Panc1 (cell line): ENCODE measurements around the gene TMEM240. TPM values are rescaled to one million over a fixed set of nuclear protein-coding genes. Genes with fewer than 3 reads are reported as not detected.

Source experiments
- ATAC-seq: fragments of 200-7000 bp; cut with Tn5 transposase; 2 replicates; pipeline ENCODE4 v1.9.1; 2020; ENCODE audit warnings: mild to moderate bottlenecking, moderate library complexity
- BruUV-seq: library from RNA; stranded (reverse); fragments of 400-500 nt; replicated peaks from 2 replicates; lab custom pipeline; 2021; lab: Mats Ljungman, UMichigan
- CTCF ChIA-PET: fragments of 300-600 bp; sonication (Branson Sonifier 250); formaldehyde crosslinking; loops from one replicate; lab custom pipeline; 2022; ENCODE audit warnings: antibody characterized with exemption; lab: Charles Lee
- POLR2A ChIA-PET: fragments of 300-600 bp; sonication (Branson Sonifier 250); formaldehyde crosslinking; loops from one replicate; lab custom pipeline; 2022; ENCODE audit warnings: antibody characterized with exemption; lab: Charles Lee
- DNase-seq: peaks from one replicate; pipeline ENCODE4 v3.0.0-alpha.2; 2010; ENCODE audit warnings: low read depth, low spot score
- H3K27ac ChIP-seq: 2 replicates; pipeline ENCODE4 v1.5.1; 2011; ENCODE audit warnings: mild to moderate bottlenecking, low read length, inconsistent platforms
- H3K27me3 ChIP-seq: fragments of 200-500 bp; sonication (Bioruptor generic); 2 replicates; pipeline ENCODE4 v1.6.0; 2014; ENCODE audit warnings: low read length, inconsistent platforms; ENCODE audit not compliant: control insufficient read depth, insufficient read depth
- H3K36me3 ChIP-seq: fragments of 200-500 bp; sonication (Bioruptor generic); 2 replicates; pipeline ENCODE4 v1.5.1; 2014; ENCODE audit warnings: inconsistent platforms, mild to moderate bottlenecking, low read length, moderate library complexity; ENCODE audit not compliant: control insufficient read depth, insufficient read depth
- H3K4me1 ChIP-seq: 2 replicates; pipeline ENCODE4 v1.5.1; 2011; ENCODE audit warnings: inconsistent platforms, mild to moderate bottlenecking, low read length, moderate library complexity; ENCODE audit not compliant: control insufficient read depth, insufficient read depth
- H3K4me3 ChIP-seq, 2 experiments: 2 replicates each; pipeline ENCODE4 v1.5.1; 2011 to 2012; ENCODE audit warnings: low read depth in 2 of 2, low read length in 2 of 2, mild to moderate bottlenecking in 2 of 2, inconsistent platforms in 1 of 2, moderate library complexity in 1 of 2
- H3K9me3 ChIP-seq: fragments of 200-500 bp; sonication (Bioruptor generic); 2 replicates; pipeline ENCODE4 v1.5.1; 2014; ENCODE audit warnings: low read depth, mild to moderate bottlenecking, inconsistent platforms, low read length, moderate library complexity; ENCODE audit not compliant: control insufficient read depth, insufficient read depth
- POLR2AphosphoS5 ChIP-seq: IDR thresholded peaks from 2 replicates; pipeline ENCODE4 v1.6.1; 2012; ENCODE audit warnings: mild to moderate bottlenecking, low read depth, low read length, moderate library complexity
- SIN3A ChIP-seq: IDR thresholded peaks from 2 replicates; pipeline ENCODE4 v1.6.1; 2012; ENCODE audit warnings: low read depth, mild to moderate bottlenecking, low read length, moderate library complexity, borderline replicate concordance; ENCODE audit not compliant: insufficient read depth
- TCF7L2 ChIP-seq: IDR thresholded peaks from 2 replicates; pipeline ENCODE4 v1.6.1; 2011; ENCODE audit warnings: mild to moderate bottlenecking, low read depth, low read length, inconsistent platforms
- in situ Hi-C: cut with HindIII; loops from 2 replicates; pipeline ENCODE4 v1.10.0; 2016; ENCODE audit warnings: low sequenced_read_pairs, low pct_unique_long_range_greater_than_20kb
- intact Hi-C: fragments of 100-400 bp; cut with micrococcal nuclease; formaldehyde crosslinking; loops from one replicate; pipeline ENCODE4 v1.10.0; 2022; ENCODE audit not compliant: unreplicated experiment
- total RNA-seq: library from RNA; stranded (reverse); gene quantifications from one replicate; pipeline ENCODE4 v1.2.1, GENCODE V29; 2021; ENCODE audit not compliant: unreplicated experiment
- TF ChIP-seq, protein P1 (sequence below), 2 experiments: IDR thresholded peaks; 2 replicates each; pipeline ENCODE4 v1.6.1; 2011 to 2012; ENCODE audit warnings: low read depth in 2 of 2, control low read depth in 1 of 2, low read length in 1 of 2, mild to moderate bottlenecking in 1 of 2, moderate library complexity in 1 of 2; ENCODE audit not compliant: insufficient read depth in 1 of 2
- TF ChIP-seq, protein P2 (sequence below): fragments of 450-650 bp; IDR thresholded peaks from 2 replicates; pipeline ENCODE4 v1.5.1; 2017; ENCODE audit warnings: mild to moderate bottlenecking

TMEM240 gene
- total RNA-seq, 1 experiment from 2014 or later: 4.1 TPM

DNA sequence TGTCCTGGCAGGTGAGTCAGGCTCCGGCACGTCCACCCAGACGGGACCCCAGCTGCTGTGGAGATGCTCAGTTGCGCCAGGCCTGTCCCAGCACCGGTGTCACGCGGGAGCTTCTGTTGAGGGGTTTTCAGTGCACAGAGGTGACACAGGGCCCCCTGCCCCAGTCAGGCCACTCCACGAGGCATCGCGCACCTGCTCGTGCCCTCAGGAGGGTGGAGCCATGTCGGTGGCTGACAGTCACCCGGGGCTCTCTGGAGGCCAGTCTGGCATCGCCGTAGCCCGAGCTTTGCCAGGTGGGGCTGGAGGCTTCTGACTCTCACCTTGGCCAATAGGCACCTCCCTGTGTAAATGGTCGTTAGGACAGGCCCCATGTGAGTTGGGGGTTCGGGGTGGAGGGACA, 11.1 kb downstream of the TMEM240 start:
- CTCF ChIA-PET: no interaction called here
- no peak for ATAC-seq
- Histone ChIP-seq H3K27ac (no peak overlapping the region), H3K36me3 (no peaks in the 10 kb centered on the region), H3K27me3 (no peaks in the 10 kb centered on the region), H3K9me3 (no peaks in the 10 kb centered on the region), H3K4me3 (no peak overlapping the region), H3K4me1 (no peaks in the 10 kb centered on the region; the same call in 1 of the 2 replicates)
- in situ Hi-C loops (no loop called here), intact Hi-C loops (no loop called here)
- DNase-seq: no peak
- POLR2A ChIA-PET: no interaction called here
- TF ChIP-seq TCF7L2: no peak
- no peak for TF ChIP-seq SIN3A
- TF ChIP-seq, protein P1, sequence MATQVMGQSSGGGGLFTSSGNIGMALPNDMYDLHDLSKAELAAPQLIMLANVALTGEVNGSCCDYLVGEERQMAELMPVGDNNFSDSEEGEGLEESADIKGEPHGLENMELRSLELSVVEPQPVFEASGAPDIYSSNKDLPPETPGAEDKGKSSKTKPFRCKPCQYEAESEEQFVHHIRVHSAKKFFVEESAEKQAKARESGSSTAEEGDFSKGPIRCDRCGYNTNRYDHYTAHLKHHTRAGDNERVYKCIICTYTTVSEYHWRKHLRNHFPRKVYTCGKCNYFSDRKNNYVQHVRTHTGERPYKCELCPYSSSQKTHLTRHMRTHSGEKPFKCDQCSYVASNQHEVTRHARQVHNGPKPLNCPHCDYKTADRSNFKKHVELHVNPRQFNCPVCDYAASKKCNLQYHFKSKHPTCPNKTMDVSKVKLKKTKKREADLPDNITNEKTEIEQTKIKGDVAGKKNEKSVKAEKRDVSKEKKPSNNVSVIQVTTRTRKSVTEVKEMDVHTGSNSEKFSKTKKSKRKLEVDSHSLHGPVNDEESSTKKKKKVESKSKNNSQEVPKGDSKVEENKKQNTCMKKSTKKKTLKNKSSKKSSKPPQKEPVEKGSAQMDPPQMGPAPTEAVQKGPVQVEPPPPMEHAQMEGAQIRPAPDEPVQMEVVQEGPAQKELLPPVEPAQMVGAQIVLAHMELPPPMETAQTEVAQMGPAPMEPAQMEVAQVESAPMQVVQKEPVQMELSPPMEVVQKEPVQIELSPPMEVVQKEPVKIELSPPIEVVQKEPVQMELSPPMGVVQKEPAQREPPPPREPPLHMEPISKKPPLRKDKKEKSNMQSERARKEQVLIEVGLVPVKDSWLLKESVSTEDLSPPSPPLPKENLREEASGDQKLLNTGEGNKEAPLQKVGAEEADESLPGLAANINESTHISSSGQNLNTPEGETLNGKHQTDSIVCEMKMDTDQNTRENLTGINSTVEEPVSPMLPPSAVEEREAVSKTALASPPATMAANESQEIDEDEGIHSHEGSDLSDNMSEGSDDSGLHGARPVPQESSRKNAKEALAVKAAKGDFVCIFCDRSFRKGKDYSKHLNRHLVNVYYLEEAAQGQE (IDR thresholded peaks at IDR 0.05; ENCODE audit: insufficient read depth in 1 of 2, low read depth in 2 of 2, low read length in 1 of 2): no peak
- TF ChIP-seq, protein P2, sequence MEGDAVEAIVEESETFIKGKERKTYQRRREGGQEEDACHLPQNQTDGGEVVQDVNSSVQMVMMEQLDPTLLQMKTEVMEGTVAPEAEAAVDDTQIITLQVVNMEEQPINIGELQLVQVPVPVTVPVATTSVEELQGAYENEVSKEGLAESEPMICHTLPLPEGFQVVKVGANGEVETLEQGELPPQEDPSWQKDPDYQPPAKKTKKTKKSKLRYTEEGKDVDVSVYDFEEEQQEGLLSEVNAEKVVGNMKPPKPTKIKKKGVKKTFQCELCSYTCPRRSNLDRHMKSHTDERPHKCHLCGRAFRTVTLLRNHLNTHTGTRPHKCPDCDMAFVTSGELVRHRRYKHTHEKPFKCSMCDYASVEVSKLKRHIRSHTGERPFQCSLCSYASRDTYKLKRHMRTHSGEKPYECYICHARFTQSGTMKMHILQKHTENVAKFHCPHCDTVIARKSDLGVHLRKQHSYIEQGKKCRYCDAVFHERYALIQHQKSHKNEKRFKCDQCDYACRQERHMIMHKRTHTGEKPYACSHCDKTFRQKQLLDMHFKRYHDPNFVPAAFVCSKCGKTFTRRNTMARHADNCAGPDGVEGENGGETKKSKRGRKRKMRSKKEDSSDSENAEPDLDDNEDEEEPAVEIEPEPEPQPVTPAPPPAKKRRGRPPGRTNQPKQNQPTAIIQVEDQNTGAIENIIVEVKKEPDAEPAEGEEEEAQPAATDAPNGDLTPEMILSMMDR: no peak
- no peak for TF ChIP-seq POLR2AphosphoS5
- BruUV-seq: no TSS peak

DNA sequence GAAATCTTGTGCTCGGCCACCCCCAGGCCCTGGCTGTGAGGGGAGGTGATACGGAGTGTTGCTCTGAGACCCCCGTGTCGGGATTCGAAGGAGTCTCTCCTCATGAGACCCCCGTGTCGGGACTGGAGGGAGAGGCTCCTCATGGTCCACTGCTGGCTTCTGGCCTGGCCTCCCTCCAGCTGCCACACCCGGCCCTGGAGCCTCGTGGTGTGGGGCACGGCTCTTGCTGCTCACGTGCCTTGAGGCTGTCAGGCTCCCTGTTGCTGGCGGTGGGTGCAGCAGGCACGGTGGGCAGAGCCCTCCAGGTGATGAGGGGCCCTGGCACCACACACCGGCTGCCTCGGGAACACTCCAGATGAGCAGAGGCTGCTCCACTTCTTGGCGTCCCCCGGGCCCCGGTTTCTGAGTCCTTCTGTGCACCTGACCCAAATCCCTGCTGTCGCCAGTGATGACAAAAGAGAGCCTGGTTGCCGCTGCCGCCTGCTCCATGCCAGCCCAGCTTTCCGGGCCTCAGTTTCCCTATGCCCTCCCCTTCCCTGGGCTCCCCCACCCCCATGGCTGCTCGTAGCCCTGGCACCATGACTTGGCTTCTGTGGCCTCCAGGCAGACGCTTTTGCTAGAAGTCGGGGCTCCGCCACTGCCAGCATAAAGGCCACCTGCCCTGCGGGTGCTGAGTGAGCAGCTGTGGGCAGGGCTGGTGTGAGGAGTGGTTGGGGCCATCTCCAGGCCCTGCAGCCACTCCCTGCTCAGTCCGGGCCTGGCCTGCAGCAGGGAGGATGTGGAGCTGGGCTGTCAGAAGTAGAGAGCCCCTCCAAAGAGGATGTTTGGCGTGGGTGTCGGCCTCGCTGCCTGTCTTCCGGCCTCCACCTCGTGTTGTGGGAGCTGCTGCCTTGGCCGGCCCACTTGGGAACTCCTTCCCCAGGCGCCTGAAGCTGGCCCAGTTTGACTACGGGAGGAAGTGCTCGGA, 11.8 kb downstream of the TMEM240 start:
- H3K36me3 ChIP-seq: no peaks in the 10 kb centered on the region
- intact Hi-C loops (no loop called here), in situ Hi-C loops (no loop called here)
- ChIA-PET CTCF (interaction anchor here (0.6 kb wide), 1 partner anchor 137 kb away, joined by 3 read pairs; no protein-coding TSS in a partner anchor), POLR2A (no interaction called here)
- no peak overlapping the region for H3K27ac ChIP-seq
- H3K9me3 ChIP-seq: no peaks in the 10 kb centered on the region
- DNase-seq: no peak
- H3K27me3 ChIP-seq: no peaks in the 10 kb centered on the region
- TF ChIP-seq TCF7L2: no peak
- TF ChIP-seq, protein P2: no peak
- TF ChIP-seq, protein P1 (IDR thresholded peaks at IDR 0.05; ENCODE audit: insufficient read depth in 1 of 2, low read depth in 2 of 2, low read length in 1 of 2): no peak
- no peak for TF ChIP-seq SIN3A
- TF ChIP-seq POLR2AphosphoS5: no peak
- no peak for ATAC-seq
- no peak overlapping the region for H3K4me3 ChIP-seq
- H3K4me1 ChIP-seq: no peaks in the 10 kb centered on the region
- BruUV-seq: no TSS peak
